ENCODE results near the gene REXO4. TPM values are rescaled to one million over a fixed set of nuclear protein-coding genes. Genes with fewer than 3 reads are reported as not detected.

REXO4 gene, protein sequence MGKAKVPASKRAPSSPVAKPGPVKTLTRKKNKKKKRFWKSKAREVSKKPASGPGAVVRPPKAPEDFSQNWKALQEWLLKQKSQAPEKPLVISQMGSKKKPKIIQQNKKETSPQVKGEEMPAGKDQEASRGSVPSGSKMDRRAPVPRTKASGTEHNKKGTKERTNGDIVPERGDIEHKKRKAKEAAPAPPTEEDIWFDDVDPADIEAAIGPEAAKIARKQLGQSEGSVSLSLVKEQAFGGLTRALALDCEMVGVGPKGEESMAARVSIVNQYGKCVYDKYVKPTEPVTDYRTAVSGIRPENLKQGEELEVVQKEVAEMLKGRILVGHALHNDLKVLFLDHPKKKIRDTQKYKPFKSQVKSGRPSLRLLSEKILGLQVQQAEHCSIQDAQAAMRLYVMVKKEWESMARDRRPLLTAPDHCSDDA
- total RNA-seq (19.4 TPM), polyA plus RNA-seq (10 to 100 TPM in 3 of 4 donors, 1 to 10 TPM in 1; 9.8 to 17.8 (median 14.7) TPM)

DNA sequence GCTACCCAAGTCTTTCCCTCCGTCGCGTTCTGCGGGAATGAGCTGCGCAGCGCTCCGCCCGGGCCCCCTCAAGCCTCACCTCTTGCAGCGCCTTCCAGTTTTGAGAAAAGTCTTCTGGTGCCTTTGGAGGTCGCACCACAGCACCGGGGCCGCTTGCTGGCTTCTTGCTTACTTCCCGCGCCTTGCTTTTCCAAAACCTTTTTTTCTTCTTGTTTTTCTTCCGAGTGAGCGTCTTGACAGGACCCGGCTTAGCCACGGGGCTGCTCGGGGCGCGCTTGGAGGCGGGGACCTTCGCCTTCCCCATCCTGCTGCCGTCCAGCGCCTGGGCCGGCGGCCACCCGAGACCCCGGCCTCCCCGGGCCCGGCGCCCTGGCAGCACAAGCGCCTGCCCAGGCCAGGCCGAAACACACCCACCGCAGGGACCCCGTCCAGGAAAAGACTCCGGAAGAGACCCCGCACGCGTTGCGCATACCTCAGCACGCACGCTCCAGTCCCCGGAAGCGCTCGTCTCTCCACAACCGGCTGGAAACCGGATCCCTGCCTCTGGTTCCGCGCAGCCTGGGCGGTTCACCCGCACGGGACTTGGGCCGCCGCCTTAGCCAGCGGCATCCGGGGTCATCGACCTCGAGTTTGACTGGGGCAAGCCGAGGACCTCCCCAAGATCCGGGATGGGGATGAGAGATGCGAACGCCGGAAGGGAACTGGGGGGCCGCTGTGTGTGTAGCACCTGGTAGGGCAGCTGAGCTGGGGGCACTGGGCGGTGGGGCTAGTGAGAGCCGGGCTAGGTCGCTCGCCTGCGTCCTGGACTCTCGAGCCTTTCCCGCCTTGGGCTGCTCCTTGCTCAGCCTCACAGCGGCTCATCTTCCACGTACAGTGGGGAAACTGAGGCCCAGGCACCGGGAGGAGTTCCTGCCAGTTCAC lies at the start of gene REXO4:
Gene REXO4, minus strand, starts transcription at position 470 of the 921 bp plus-strand sequence. Its CDS starts 166 bp downstream, at position 304.
- H3K9me3 ChIP-seq (ENCODE audit: control insufficient read depth in 2 of 2, low read length in 2 of 2) = no peaks in the 10 kb centered on the region
- H3K27ac ChIP-seq (ENCODE audit: insufficient read depth, low read length, poor library complexity, severe bottlenecking) = peak within 1 kb of the TSS; percentile 69
- Mint-ChIP-seq H3K27me3 (no peaks in the 10 kb centered on the region), H3K36me3 (peaks cover 10% of the 10 kb centered on the region), H3K27ac (peak within 1 kb of the TSS; percentile 89 to 96 (median 91)), H3K4me3 (peak within 1 kb of the TSS; percentile 90 to 96 (median 94)), H3K4me1 (peaks cover 0 to 66% (median 40%) of the 10 kb centered on the region in 4 donors), H3K9me3 (no peaks in the 10 kb centered on the region)
- peaks cover 21% of the 10 kb centered on the region for H3K4me1 ChIP-seq (ENCODE audit: control insufficient read depth, insufficient read depth, low read length, poor library complexity, severe bottlenecking)
- ATAC-seq (ENCODE audit: low read depth in 2 of 2) (peak; percentile 90 to 93), DNase-seq (peak; percentile 68 to 96 (median 85))
- H3K4me3 ChIP-seq (ENCODE audit: low read depth, low read length) = peak within 1 kb of the TSS; percentile 91
- no peaks in the 10 kb centered on the region for H3K27me3 ChIP-seq (ENCODE audit: control insufficient read depth, insufficient read depth, low read length)
- peaks cover 27% of the 10 kb centered on the region for H3K36me3 ChIP-seq (ENCODE audit: control insufficient read depth, insufficient read depth, low read length)

DNA sequence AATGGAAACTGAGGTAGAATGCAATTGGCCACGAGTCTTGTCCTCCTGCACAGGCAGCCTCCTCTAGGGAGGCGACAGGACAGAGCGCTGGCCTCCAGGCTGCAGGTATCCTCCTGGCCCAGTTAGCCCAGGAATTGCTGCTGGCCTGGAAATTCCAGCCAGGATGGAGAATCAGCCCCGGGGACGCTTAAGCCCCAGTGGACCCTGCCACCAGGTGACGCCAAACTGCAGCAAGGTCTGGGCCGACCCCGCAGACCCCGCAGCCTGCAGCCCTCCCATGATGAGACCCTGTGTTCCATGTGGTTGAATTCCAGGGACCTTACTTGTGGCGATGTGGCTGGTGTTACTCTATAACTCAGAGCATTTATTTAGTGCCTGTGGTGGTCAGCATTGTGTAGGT lies 49.3 kb upstream of the REXO4 start:
- no peaks in the 10 kb centered on the region for H3K9me3 ChIP-seq (ENCODE audit: control insufficient read depth in 2 of 2, low read length in 2 of 2)
- Mint-ChIP-seq H3K36me3 (no peaks in the 10 kb centered on the region), H3K9me3 (no peaks in the 10 kb centered on the region), H3K4me3 (no peak overlapping the region), H3K27me3 (no peaks in the 10 kb centered on the region), H3K27ac (no peak overlapping the region), H3K4me1 (peaks cover 0 to 2% (median 0%) of the 10 kb centered on the region in 4 donors)
- no peak overlapping the region for H3K27ac ChIP-seq (ENCODE audit: insufficient read depth, low read length, poor library complexity, severe bottlenecking)
- DNase-seq (no peak), ATAC-seq (ENCODE audit: low read depth in 2 of 2) (no peak)
- no peaks in the 10 kb centered on the region for H3K36me3 ChIP-seq (ENCODE audit: control insufficient read depth, insufficient read depth, low read length)
- no peaks in the 10 kb centered on the region for H3K4me1 ChIP-seq (ENCODE audit: control insufficient read depth, insufficient read depth, low read length, poor library complexity, severe bottlenecking)
- H3K4me3 ChIP-seq (ENCODE audit: low read depth, low read length) = no peak overlapping the region
- no peaks in the 10 kb centered on the region for H3K27me3 ChIP-seq (ENCODE audit: control insufficient read depth, insufficient read depth, low read length)

- H3K27me3 ChIP-seq (ENCODE audit: control insufficient read depth, insufficient read depth, low read length) = no peaks in the 10 kb centered on the region
- DNase-seq = no peak
- no peaks in the 10 kb centered on the region for H3K36me3 ChIP-seq (ENCODE audit: control insufficient read depth, insufficient read depth, low read length)
- no peaks in the 10 kb centered on the region for H3K9me3 ChIP-seq (ENCODE audit: control insufficient read depth in 2 of 2, low read length in 2 of 2)
- Mint-ChIP-seq H3K36me3 (no peaks in the 10 kb centered on the region), H3K27ac (no peak overlapping the region), H3K27me3 (no peaks in the 10 kb centered on the region), H3K4me1 (peaks cover 0 to 6% (median under 1%) of the 10 kb centered on the region in 4 donors), H3K9me3 (no peaks in the 10 kb centered on the region), H3K4me3 (peak overlapping the region in 1 of 4 donors; percentile 40)
- no peak overlapping the region for H3K4me3 ChIP-seq (ENCODE audit: low read depth, low read length)
- H3K4me1 ChIP-seq (ENCODE audit: control insufficient read depth, insufficient read depth, low read length, poor library complexity, severe bottlenecking) = no peaks in the 10 kb centered on the region
- no peak for ATAC-seq (ENCODE audit: low read depth in 2 of 2)
- no peak overlapping the region for H3K27ac ChIP-seq (ENCODE audit: insufficient read depth, low read length, poor library complexity, severe bottlenecking)
These were observed 48.2 kb upstream of the REXO4 start for GRCh38 chr9:133465984-133466383.

GRCh38 chr9:133464638-133465037 lies 46.8 kb upstream of the REXO4 start:
- H3K4me3 Mint-ChIP-seq = no peak overlapping the region
- H3K36me3 ChIP-seq (ENCODE audit: control insufficient read depth, insufficient read depth, low read length) = no peaks in the 10 kb centered on the region
- DNase-seq = no peak
- peaks cover 8% of the 10 kb centered on the region for H3K4me1 ChIP-seq (ENCODE audit: control insufficient read depth, insufficient read depth, low read length, poor library complexity, severe bottlenecking)
- H3K36me3 Mint-ChIP-seq = no peaks in the 10 kb centered on the region
- H3K27me3 ChIP-seq (ENCODE audit: control insufficient read depth, insufficient read depth, low read length) = no peaks in the 10 kb centered on the region
- no peak overlapping the region for H3K4me3 ChIP-seq (ENCODE audit: low read depth, low read length)
- H3K27ac ChIP-seq (ENCODE audit: insufficient read depth, low read length, poor library complexity, severe bottlenecking) = no peak overlapping the region
- no peak for ATAC-seq (ENCODE audit: low read depth in 2 of 2)
- H3K9me3 Mint-ChIP-seq = no peaks in the 10 kb centered on the region
- no peaks in the 10 kb centered on the region for H3K27me3 Mint-ChIP-seq
- peaks cover 0 to 16% (median 3%) of the 10 kb centered on the region in 4 donors for H3K4me1 Mint-ChIP-seq
- H3K9me3 ChIP-seq (ENCODE audit: control insufficient read depth in 2 of 2, low read length in 2 of 2) = no peaks in the 10 kb centered on the region
- H3K27ac Mint-ChIP-seq = no peak overlapping the region

DNA sequence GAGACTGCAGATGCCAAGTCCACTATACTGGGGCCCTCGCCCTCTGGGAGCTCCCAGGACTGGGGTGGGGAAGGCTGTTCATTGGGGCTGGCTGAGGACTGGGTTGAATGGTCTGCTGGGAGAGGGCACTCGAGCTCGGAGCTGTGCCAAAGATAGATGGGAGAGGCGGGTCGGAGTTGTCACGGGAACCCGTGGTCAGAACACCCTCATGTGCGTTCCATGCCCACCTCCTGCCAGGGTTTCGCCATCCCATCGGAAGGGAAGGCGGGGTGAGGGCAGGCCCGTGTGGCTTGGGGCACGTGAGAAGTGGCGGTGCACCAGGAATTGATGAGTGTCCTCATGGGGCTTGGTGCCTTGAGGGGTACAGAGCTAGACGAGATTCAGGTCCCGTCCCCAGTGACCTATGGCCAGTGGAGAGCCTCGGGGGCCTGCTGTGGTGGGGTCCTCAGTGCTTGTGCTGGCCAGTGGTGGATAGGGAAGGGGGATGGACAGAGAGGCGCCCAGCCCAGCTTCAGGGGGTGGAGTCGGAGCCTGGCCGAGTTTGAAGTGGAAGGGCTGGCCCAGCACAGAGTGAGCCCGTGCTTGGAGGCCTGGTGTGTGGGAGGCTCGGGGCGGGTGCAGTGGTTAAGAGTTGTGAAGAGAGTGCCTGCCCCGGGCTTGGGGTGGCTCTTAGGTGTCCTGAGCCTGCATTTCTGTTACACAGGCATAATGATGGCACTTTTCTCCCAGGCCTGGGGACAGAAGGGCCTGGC lies 46.2 kb upstream of the REXO4 start:
- H3K27me3 ChIP-seq (ENCODE audit: control insufficient read depth, insufficient read depth, low read length) = no peaks in the 10 kb centered on the region
- no peak overlapping the region for H3K27ac ChIP-seq (ENCODE audit: insufficient read depth, low read length, poor library complexity, severe bottlenecking)
- Mint-ChIP-seq H3K9me3 (no peaks in the 10 kb centered on the region), H3K36me3 (no peaks in the 10 kb centered on the region), H3K27me3 (no peaks in the 10 kb centered on the region), H3K4me3 (peak overlapping the region in 1 of 4 donors; percentile 32), H3K4me1 (peaks cover 0 to 21% (median 4%) of the 10 kb centered on the region in 4 donors), H3K27ac (no peak overlapping the region)
- no peak for DNase-seq
- H3K36me3 ChIP-seq (ENCODE audit: control insufficient read depth, insufficient read depth, low read length) = no peaks in the 10 kb centered on the region
- H3K9me3 ChIP-seq (ENCODE audit: control insufficient read depth in 2 of 2, low read length in 2 of 2) = no peaks in the 10 kb centered on the region
- ATAC-seq (ENCODE audit: low read depth in 2 of 2) = no peak
- peaks cover 14% of the 10 kb centered on the region for H3K4me1 ChIP-seq (ENCODE audit: control insufficient read depth, insufficient read depth, low read length, poor library complexity, severe bottlenecking)
- H3K4me3 ChIP-seq (ENCODE audit: low read depth, low read length) = no peak overlapping the region

DNA sequence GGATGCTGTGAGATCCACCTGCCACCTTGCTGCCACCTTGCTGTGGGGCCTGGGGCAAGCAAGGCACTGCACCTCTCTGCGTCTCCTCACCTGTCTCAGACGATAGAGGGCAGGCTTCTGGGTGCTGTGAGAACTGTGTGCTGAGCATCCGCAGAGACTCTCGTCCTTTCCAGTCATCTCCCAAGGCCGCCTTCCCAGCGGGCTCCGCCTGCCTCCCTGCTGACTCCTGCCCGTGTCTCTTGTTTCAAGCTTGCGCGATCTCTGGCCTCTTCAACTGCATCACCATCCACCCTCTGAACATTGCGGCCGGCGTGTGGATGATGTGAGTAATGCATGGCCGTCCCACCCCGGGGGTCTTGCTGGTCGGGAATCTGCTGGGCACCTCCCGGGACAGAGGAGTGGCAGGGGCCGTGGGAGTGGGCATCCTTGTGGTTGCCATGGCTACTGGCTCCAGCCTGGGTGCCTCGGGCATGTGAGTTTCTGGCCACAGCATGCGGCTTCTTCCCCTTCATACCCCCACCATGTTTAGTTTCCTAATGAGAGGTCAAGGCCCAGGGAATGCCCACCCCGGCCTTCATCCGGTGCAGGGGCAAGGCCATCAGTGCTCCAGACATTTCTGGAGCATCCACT lies 45.5 kb upstream of the REXO4 start:
- peaks cover 0 to 21% (median 4%) of the 10 kb centered on the region in 4 donors for H3K4me1 Mint-ChIP-seq
- H3K4me3 Mint-ChIP-seq = peak overlapping the region in 2 of 4 donors; percentile 31 to 94
- no peaks in the 10 kb centered on the region for H3K9me3 ChIP-seq (ENCODE audit: control insufficient read depth in 2 of 2, low read length in 2 of 2)
- H3K4me1 ChIP-seq (ENCODE audit: control insufficient read depth, insufficient read depth, low read length, poor library complexity, severe bottlenecking) = peaks cover 16% of the 10 kb centered on the region
- no peak overlapping the region for H3K4me3 ChIP-seq (ENCODE audit: low read depth, low read length)
- H3K27ac Mint-ChIP-seq = no peak overlapping the region
- H3K36me3 Mint-ChIP-seq = no peaks in the 10 kb centered on the region
- H3K27me3 Mint-ChIP-seq = peaks cover 5% of the 10 kb centered on the region
- no peaks in the 10 kb centered on the region for H3K9me3 Mint-ChIP-seq
- DNase-seq = peak in 1 of 3 donors; percentile 11
- H3K36me3 ChIP-seq (ENCODE audit: control insufficient read depth, insufficient read depth, low read length) = no peaks in the 10 kb centered on the region
- H3K27me3 ChIP-seq (ENCODE audit: control insufficient read depth, insufficient read depth, low read length) = no peaks in the 10 kb centered on the region
- ATAC-seq (ENCODE audit: low read depth in 2 of 2) = no peak
- no peak overlapping the region for H3K27ac ChIP-seq (ENCODE audit: insufficient read depth, low read length, poor library complexity, severe bottlenecking)

GRCh38 chr9:133461975-133462374 lies 44.2 kb upstream of the REXO4 start:
- Mint-ChIP-seq H3K27me3 (peaks cover 5% of the 10 kb centered on the region), H3K36me3 (no peaks in the 10 kb centered on the region), H3K9me3 (no peaks in the 10 kb centered on the region), H3K27ac (peak overlapping the region in 1 of 3 donors; percentile 31), H3K4me1 (peaks cover 0 to 21% (median 4%) of the 10 kb centered on the region in 4 donors), H3K4me3 (peak overlapping the region in 3 of 4 donors; percentile 32 to 94 (median 81))
- H3K27me3 ChIP-seq (ENCODE audit: control insufficient read depth, insufficient read depth, low read length) = no peaks in the 10 kb centered on the region
- H3K4me3 ChIP-seq (ENCODE audit: low read depth, low read length) = no peak overlapping the region
- DNase-seq (no peak), ATAC-seq (ENCODE audit: low read depth in 2 of 2) (no peak)
- no peak overlapping the region for H3K27ac ChIP-seq (ENCODE audit: insufficient read depth, low read length, poor library complexity, severe bottlenecking)
- peaks cover 16% of the 10 kb centered on the region for H3K4me1 ChIP-seq (ENCODE audit: control insufficient read depth, insufficient read depth, low read length, poor library complexity, severe bottlenecking)
- no peaks in the 10 kb centered on the region for H3K9me3 ChIP-seq (ENCODE audit: control insufficient read depth in 2 of 2, low read length in 2 of 2)
- no peaks in the 10 kb centered on the region for H3K36me3 ChIP-seq (ENCODE audit: control insufficient read depth, insufficient read depth, low read length)

Measured in CD4-positive, CD25-positive, alpha-beta regulatory T cell (primary cell).